GM18511 (cell line): ENCODE data around the gene USP28.
"Not testable (repeated sequence)": the region's sequence is repeated elsewhere in the genome, so short reads cannot be mapped to it uniquely, and the experiment has no call there.

ENCODE experiments used
- ATAC-seq: cut with Tn5 transposase; IDR thresholded peaks from one replicate; pipeline ENCODE4 v1.9.1; 2021; ENCODE audit warnings: mild to moderate bottlenecking, moderate library complexity; ENCODE audit not compliant: unreplicated experiment

The USP28 gene, protein sequence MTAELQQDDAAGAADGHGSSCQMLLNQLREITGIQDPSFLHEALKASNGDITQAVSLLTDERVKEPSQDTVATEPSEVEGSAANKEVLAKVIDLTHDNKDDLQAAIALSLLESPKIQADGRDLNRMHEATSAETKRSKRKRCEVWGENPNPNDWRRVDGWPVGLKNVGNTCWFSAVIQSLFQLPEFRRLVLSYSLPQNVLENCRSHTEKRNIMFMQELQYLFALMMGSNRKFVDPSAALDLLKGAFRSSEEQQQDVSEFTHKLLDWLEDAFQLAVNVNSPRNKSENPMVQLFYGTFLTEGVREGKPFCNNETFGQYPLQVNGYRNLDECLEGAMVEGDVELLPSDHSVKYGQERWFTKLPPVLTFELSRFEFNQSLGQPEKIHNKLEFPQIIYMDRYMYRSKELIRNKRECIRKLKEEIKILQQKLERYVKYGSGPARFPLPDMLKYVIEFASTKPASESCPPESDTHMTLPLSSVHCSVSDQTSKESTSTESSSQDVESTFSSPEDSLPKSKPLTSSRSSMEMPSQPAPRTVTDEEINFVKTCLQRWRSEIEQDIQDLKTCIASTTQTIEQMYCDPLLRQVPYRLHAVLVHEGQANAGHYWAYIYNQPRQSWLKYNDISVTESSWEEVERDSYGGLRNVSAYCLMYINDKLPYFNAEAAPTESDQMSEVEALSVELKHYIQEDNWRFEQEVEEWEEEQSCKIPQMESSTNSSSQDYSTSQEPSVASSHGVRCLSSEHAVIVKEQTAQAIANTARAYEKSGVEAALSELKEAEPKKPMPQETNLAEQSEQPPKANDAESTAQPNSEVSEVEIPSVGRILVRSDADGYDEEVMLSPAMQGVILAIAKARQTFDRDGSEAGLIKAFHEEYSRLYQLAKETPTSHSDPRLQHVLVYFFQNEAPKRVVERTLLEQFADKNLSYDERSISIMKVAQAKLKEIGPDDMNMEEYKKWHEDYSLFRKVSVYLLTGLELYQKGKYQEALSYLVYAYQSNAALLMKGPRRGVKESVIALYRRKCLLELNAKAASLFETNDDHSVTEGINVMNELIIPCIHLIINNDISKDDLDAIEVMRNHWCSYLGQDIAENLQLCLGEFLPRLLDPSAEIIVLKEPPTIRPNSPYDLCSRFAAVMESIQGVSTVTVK

DNA sequence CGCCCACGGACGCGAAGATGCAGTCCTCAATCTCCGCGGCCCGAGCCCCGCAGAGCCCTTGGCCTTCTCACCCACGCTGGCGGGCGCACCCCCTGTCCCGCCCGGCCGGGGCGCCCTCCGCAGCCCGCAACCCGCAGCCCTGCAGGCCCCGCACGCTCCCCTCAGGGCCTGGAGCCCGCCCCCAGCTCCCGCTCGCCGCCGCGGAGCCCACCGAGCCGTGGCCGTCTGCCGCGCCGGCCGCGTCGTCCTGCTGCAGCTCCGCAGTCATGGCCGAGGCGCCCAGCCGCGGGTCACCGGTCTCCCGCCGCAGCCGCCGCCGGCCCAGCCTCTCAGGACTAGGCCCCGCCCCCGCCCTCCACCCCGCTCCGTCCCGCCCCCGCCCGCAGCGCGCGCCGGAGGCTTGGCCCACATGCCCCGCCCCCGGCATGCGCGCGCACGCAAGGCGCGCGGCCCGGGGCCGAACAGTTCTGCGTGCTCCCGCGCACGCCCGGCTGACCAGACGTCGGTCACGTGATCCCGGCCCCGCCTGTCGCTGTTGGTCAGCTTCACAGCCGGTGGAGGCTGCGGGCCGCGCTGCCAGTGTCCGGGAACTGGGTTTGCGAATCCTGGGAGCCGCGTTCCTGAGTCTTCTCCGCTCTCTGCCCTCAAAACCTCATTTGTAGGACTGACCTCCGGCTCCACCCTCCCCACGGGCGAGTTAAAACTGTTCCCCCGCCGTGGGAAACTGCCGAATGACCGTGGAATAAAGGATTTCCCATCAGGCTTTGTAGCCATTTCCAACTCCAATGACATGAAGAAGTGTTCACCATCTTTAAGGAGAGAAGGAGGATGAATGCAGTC is at the start of gene USP28:
TSS of gene USP28 (minus strand) at position 339 of the 840 bp plus-strand sequence. CDS start at position 268, 71 bp downstream.
- ATAC-seq: peak; percentile 90

DNA sequence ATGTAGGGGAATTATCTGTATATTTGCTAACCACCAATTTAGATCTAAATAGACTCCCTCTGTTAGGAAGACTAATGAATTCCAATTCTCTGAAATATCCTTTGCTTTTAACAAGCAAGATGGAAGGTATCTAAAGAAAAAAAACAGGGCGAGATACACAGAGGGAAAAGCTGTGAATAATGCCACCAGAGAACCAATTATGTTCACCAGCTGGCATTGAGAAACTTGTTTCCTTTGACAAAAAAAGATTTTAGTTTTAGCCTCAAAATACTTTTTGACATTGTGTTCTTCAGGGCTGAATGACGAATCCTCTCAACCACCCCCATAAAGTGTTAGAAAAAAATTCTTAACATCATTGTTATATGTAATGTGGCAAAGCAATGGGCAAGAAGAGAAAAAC is 48.2 kb upstream of the USP28 start:
- no peak for ATAC-seq

DNA sequence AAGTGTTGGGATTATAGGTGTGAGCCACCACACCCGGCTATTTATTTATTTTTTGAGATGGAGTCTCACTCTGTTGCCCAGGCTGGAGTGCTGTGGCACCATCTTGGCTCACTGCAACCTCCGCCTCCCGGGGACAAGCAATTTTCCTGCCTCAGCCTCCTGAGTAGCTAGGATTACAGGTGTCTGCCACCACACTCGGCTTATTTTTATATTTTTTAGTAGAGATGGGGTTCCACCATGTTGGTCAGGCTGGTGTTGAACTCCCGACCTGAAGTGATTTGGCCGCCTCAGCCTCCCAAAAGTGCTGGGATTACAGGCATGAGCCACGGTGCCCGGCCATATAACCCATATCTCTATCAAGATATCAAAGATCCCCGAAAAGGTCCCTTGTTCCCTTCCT is 36.1 kb upstream of the USP28 start:
- not testable (repeated sequence) for ATAC-seq

DNA sequence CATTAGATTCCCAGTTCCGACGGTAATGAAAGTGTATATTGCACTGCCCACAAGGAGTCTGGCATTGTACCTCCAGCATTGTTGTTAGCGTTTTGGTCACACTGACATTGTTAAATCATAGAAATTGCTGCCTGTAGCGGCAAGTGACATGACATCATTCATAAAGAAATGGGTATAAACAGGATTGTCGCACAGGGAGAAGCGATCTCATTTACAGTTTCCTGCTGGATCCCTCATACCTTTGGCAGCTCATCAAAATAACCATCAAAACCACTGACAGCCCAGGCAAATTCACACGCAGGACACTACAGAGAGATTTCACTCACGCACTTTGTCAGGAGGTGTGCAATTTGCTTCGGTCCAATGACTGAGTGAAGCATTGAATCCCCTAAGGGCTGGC is 32.7 kb upstream of the USP28 start:
- no peak for ATAC-seq

DNA sequence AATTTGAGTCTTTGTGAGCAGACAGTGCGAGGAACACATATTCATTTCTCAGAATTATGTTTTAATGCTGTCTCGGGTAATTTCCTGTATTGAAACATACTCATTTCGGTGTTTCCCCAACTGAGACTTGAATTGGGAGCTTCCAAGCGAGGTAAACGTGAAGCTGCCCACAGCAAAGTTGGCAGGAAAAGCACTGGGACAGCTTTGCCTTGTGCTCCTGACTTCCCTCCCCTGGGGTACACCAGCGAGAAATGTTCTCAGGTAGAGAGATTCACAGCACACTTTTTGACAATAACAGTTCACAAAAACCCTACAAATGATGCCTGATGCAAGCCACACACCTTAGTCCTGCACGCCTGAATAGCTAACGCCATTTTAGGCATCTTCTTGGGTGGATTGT is 32.3 kb upstream of the USP28 start:
- ATAC-seq: no peak

DNA sequence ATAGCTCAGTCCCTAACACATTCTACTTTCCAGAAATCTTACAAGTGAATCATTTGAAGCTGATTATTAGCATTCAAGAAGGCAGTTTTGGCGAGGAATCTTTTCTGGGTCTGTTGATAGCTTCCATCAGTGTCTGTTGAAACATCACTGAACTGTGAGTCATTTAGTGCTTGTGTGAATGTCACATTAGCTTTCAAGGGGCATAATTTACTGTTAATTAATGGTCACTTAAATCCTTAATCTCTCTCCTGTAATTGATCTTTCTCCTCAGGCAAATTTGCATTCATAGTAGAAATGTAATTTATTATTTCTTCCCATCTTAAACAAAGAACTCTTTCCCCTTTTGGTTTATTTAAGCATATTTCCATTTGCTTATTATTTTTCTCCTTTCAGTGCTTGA is 31.8 kb upstream of the USP28 start:
- ATAC-seq: no peak

DNA sequence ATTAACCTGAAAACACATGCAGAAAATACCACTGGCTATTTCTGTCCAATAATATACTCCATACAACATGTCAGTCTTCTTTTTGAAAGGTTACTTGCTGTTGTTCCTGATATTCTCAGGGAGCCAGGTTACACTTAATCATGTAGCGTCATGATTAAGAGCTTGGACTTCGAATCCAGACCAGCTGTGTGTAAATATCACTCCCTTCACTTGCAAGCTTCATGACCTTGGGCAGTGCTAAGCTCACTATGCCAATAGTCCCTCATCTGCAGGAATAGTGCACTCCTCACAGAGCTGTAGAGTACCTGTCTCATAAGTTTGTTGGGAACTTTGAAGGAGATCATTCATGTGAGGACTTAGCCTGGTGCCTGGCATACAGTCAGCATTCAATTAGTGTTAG is 31.1 kb upstream of the USP28 start:
- ATAC-seq: no peak

DNA sequence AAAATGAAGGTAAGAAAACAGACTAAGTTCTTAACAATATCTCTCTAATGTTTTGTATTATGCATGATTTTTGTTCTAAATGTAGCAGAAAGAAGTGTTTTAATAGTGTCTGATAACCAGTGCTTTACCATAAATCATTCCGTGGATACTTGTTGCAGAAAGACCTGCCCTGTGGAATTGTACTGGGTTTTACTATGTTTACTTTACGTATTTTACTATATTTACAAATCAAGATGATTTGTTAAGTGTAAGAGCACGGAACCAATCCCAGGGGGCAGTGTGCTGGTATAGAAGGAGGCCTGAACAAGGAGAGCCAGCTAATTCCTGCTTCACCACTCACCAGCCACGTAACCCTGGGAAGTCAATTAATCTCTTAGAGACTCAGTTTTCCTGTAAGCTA is 30.7 kb upstream of the USP28 start:
- no peak for ATAC-seq

DNA sequence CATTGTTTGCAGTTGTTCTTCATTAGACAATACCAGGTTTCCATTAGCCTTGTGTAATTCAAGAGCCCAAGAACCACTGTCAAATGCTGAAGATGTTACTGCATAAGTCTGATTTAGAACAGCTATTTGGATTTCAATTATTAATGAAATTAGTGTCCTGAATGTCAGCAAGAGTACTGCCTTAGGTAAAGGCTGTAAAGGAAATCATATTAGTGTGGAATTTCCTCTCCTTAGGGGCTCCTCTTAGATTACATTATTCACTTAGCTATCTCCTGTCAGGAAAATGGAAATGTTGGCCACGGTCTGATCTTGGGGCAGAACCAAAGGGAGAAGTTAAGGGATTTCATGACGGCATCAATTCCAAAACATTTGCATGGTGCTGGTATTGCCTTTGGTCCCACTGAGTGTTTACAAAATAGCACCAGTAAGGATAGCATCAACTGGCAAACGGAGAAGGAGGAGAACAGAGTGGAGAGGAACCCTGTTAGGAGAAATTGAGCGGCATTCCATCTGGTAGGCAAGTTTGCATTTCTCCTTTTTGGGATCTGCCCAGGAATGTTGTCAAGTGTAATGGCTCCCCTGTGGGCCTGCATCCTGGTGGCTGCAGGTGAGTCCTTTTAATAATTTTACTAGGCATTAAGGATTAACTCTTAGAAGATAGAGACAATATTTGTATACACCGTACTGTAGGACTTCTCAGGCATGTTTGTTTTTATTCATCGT is 29.2 kb upstream of the USP28 start, which contains the start of gene HTR3B:
TSS of gene HTR3B (plus strand) at position 418 of the 723 bp plus-strand sequence. CDS start at position 556, 138 bp downstream.
- ATAC-seq: no peak

DNA sequence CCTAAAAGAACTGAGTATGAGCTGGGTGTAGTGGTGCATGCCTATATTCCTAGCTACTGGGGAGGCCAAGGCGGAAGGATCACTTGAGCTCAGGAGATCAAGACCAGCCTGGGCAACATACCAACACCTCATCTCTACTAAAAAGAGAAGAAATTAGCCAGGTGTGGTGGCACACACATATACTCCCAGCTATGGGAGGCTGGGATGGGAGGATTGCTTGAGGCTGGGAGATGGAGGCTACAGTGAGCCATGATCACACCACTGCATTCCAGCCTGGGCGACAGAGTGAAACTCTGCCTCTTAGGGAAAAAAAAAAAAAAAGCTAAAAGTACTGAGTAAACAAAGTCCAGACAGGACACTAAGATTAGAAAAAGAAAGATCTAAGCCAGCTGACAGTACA is 25.8 kb upstream of the USP28 start:
- ATAC-seq: no peak

DNA sequence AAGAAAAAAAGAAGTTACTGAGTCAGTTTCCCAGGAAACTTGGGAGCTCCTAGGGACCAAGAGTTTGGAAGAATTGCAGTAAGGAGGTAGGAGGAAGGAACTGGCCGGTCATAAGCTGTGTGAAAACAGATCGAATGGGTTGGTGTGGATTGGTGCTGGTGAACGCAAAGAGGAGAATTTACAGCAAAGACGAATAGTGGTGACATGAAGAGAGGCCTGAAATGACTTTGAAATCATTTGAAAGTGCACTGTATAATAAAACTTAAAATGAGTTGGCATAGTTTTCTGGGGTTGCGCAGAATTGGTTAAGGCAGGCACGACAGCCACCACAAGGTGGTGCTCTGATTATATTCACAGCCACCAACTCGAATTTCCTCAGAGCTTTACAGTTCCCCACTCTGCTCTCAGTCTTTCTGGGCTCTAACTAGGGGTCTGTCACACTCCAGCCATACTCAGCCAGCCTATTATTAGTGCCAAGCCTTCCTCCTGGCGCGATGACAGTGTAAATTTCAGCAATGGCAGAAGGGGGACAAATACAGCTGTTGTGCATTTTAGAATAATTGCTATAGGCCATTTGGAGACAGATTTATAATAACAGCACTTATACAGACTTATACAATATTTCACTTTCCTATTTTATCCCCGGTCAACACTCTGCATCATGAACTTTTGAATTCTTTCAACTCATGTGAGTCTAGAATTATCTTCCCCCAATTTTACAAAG is 20.9 kb upstream of the USP28 start:
- no peak for ATAC-seq

DNA sequence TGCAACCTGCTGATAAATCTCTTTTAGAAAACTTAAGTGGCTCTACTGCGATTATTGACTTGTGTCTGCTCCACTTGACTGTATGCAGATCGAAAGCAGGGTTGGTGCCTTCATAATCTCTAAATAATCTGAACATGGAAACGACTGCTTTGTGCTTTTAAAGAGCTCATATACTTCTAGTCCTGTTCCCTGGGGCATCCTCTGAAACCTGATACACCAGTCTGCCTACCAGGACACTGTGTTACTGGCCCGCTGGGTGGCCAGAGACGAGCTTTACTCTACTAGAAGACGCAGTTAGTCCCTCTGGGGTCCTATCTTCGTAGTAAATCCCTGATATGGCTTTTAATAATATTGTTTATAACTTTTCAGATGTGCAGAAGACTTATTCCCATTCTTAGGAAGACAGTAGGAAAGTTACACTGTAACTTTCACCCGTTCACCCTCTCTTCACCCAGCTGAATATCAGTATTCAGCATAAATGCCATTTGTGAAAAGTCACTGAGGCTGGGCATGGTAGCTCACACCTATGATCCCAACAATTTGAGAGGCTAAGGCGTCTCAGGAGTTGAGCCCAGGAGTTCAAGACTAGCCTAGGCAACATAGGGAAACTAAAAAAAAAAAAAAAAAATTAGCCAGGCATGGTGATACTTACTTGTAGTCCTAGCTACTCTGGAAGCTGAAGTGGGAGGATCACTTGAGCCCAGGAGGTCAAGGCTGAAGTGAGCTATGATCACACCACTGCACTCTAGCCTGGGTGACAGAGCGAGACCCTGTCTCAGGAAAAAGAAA is 20.2 kb upstream of the USP28 start:
- ATAC-seq: no peak

DNA sequence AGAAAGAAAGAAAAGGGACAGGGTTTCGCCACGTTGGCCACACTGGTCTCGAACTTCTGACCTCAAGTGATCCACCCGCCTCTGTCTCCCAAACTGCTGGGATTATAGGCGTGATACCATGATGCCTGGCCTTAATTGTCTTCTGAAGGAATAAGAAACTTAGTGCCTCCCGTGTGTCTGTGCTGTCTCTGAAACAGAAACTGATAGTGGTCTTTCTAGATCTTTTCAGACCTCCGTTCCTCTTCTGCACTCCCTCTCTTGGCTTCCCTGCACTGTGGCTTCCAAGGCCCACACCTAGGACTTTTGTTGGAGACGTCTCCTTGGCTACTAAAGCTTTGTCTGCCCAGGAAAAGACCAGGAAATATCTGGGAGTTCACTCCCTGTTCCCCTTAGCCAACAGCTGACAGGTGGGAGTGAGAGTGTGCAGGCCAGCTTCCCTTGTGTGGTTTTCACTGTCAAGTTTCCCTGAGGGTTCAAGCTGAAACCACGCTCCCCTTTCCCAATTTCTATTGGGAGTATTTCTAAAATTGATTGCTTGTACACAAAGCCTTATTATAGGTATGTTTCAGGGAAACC is 19.1 kb upstream of the USP28 start:
- ATAC-seq: peak; percentile 51

DNA sequence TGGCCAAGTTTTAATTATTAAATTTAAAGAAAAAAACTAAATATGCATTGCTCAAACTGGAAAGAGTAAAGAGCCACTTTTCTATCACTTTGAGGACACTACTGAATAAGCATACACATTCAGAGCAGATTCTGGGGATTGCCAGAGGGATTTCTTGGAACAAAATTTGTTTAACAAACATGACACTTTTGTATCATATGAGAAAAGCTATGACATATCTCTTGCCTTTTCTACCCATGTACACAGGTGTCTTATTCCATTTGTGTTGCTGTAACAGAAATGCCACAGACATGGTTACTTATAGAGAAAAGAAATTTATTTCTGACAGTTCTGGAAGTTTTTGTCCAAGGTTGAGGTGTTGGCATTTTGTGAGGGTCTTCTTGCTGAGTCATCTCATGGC is 13.5 kb upstream of the USP28 start:
- ATAC-seq: no peak

DNA sequence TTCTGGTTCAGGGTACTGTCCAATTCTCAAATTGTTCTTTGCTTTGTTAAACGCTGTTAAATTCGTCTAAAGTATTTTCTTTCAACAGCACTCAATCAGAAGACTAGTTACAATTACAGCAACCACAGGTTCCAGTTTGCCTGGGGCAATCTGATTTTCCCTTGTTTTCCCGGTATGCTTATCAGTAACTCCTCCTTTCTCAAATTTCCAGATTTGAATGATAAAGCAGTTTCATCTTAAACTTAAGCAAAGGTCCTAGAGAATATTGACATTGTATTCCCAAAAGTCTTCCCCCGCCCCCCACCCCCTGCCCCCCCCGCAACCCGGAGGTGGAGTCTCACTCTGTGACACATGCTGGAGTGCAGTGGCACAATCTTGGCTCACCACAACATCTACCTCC is 10.5 kb upstream of the USP28 start:
- no peak for ATAC-seq

DNA sequence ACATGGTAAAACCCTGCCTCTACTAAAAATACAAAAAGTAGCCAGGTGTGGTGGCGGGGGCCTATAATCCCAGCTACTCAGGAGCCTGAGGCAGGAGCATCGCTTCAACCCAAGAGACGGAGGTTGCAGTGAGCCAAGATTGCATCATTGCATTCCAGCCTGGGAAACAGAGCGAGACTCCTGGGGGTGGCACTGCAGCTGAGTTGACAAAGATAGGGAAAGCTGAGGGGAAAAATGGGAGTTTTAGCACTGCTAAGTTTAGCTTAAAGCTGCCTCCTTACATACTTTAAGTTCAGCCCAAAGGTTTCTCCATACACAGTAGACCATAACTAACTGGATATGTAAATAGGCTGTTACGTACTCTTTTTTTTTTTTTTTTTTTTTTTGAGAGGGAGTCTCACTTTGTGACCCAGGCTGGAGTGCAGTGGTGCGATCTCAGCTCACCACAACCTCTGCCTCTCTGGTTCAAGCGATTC is 9.0 kb upstream of the USP28 start:
- no peak for ATAC-seq

DNA sequence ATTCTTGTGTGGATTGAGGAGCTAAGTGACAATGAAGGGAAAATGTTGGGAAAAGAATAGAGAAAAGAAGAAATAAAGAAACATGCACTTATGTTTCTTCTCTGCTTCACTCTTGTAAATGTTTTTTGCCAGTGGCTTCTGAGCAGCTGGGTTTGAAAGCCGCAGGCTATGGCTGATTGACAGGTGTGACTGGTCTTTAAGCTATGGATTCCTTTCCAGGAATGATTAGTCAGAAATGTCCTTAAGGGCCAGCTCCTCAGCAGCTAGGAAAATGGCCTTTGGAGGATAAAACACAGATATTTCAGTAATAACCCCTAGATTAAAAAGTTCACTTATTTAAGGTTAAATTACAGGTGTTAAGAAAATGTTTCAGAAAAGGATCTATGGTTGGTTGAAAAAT is 6.5 kb upstream of the USP28 start:
- no peak for ATAC-seq

DNA sequence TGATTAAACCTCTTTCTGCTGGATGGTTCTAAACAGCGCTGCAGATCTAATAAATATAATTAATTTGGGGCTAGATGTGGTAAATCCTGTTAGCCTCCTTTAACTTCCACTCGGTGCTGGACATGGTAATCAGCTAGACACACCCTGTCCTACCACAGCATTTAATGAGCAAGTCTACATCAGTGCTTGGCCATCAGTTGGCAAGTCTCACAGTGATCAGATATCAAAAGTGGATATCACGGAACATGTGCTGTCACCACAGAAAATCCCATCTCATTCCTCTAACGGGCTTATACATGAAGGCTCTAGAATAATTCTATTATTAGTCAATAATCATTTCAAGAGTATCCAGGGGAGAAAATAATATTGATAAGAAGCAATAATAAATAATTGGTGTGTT is 5.6 kb upstream of the USP28 start:
- no peak for ATAC-seq
